Measurements from ENCODE around the gene CTBP2.

- TF ChIP-seq MAFK (conservative IDR thresholded peaks at IDR 0.05 in 1 of 2, IDR thresholded peaks at IDR 0.05 in 1 of 2; ENCODE audit: low read length in 2 of 2) = no peak
- TF ChIP-seq, protein P1, sequence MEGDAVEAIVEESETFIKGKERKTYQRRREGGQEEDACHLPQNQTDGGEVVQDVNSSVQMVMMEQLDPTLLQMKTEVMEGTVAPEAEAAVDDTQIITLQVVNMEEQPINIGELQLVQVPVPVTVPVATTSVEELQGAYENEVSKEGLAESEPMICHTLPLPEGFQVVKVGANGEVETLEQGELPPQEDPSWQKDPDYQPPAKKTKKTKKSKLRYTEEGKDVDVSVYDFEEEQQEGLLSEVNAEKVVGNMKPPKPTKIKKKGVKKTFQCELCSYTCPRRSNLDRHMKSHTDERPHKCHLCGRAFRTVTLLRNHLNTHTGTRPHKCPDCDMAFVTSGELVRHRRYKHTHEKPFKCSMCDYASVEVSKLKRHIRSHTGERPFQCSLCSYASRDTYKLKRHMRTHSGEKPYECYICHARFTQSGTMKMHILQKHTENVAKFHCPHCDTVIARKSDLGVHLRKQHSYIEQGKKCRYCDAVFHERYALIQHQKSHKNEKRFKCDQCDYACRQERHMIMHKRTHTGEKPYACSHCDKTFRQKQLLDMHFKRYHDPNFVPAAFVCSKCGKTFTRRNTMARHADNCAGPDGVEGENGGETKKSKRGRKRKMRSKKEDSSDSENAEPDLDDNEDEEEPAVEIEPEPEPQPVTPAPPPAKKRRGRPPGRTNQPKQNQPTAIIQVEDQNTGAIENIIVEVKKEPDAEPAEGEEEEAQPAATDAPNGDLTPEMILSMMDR (CRISPR knock-in tag; IDR thresholded peaks at IDR 0.05) = no peak
- no peak for TF ChIP-seq RXRA (CRISPR knock-in tag; IDR thresholded peaks at IDR 0.05)
- TF ChIP-seq, protein P2, sequence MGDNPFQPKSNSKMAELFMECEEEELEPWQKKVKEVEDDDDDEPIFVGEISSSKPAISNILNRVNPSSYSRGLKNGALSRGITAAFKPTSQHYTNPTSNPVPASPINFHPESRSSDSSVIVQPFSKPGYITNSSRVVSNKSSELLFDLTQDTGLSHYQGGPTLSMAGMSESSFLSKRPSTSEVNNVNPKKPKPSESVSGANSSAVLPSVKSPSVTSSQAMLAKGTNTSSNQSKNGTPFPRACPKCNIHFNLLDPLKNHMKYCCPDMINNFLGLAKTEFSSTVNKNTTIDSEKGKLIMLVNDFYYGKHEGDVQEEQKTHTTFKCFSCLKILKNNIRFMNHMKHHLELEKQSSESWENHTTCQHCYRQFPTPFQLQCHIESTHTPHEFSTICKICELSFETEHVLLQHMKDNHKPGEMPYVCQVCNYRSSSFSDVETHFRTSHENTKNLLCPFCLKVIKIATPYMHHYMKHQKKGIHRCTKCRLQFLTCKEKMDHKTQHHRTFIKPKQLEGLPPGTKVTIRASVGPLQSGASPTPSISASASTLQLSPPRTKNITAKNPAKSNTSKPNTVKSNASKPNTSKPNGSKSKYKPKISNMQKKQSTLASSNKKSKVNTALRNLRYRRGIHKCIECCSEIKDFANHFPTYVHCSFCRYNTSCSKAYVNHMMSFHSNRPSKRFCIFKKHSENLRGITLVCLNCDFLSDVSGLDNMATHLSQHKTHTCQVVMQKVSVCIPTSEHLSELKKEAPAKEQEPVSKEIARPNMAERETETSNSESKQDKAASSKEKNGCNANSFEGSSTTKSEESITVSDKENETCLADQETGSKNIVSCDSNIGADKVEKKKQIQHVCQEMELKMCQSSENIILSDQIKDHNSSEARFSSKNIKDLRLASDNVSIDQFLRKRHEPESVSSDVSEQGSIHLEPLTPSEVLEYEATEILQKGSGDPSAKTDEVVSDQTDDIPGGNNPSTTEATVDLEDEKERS (CRISPR knock-in tag; IDR thresholded peaks at IDR 0.05) = no peak
- no peak for TF ChIP-seq EP300 (IDR thresholded peaks at IDR 0.05; ENCODE audit: low read depth in 2 of 2, low read length in 2 of 2)
- no peak for TF ChIP-seq EP300 (CRISPR knock-in tag; IDR thresholded peaks at IDR 0.05; ENCODE audit: borderline replicate concordance)
- no peak for TF ChIP-seq ZBTB3 (CRISPR knock-in tag; IDR thresholded peaks at IDR 0.05; ENCODE audit: borderline replicate concordance, low read depth)
Observed at GRCh38 chr10:125039354-125039769, 121.0 kb downstream of the CTBP2 start.

Data from HepG2 (cell line).